Body of pancreas (tissue), 4 donors: ENCODE measurements around the gene IMPG2.

ENCODE experiments used
- CTCF ChIP-seq, 7 experiments: fragments of 450-650 bp in 4 of 7; fragments of 200-600 bp in 3 of 7; sonication (generic) in 3 of 7; IDR thresholded peaks; one replicate each; pipeline ENCODE4 v1.5.1; 2016 to 2019; ENCODE audit warnings: antibody characterized with exemption in 7 of 7
- POLR2A ChIP-seq, 3 donors: fragments of 450-650 bp; IDR thresholded peaks; one replicate each; pipeline ENCODE4 v1.6.1; 2016; ENCODE audit warnings: antibody characterized with exemption in 3 of 3, mild to moderate bottlenecking in 2 of 3

GRCh38 chr3:101325393-101326134 lies 5.2 kb upstream of the IMPG2 start:
- TF ChIP-seq POLR2A (IDR thresholded peaks at IDR 0.05) = no peak
- no peak for TF ChIP-seq CTCF (IDR thresholded peaks at IDR 0.05)
